Iris pigment epithelial cell (primary cell): Measurements from ENCODE around the gene CYTH1.
"Not testable (repeated sequence)": the region's sequence is repeated elsewhere in the genome, so short reads cannot be mapped to it uniquely, and the experiment has no call there.

Experiments used
- DNase-seq: peaks from one replicate; pipeline ENCODE4 v3.0.0-alpha.2; 2011; ENCODE audit warnings: low read depth

The CYTH1 gene

DNA sequence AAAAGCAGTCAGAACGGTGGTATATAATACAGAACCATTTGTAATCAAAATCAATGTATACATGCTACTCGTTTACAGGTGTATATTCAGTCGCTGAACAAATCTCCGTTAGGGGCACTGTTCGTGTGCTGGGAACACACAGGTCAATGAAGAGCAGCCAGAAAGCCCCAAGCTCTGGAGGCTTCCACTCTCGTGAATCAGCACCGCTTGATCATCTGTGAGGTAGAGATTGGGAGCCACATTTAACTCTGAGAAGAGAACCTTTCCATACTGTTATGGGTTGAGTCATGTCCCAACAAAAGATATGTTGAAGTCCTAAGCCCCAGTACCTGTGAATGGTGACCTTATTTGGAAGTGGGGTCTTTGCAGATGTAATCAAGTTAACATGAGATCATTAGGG is 5.4 kb upstream of the CYTH1 start:
- DNase-seq = no peak

DNA sequence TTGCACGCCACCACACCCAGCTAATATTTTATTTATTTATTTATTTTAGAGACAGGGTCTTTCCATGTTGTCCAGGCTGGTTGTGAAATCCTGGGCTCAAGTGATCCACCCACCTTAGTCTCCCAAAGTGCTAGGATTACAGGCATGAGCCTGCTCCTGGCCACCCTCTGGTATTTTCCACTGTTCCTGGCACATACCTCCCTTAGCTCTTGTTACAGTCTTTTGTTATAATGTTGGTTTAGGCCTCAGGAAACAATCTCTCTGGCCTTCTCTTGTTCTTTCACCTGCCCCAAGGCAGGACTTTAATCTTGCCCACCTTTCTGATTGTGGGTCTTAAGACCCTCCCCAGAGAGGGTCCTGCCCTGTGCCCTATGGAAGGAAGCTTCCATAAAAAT is 3.6 kb upstream of the CYTH1 start:
- DNase-seq = peak; percentile 26

DNA sequence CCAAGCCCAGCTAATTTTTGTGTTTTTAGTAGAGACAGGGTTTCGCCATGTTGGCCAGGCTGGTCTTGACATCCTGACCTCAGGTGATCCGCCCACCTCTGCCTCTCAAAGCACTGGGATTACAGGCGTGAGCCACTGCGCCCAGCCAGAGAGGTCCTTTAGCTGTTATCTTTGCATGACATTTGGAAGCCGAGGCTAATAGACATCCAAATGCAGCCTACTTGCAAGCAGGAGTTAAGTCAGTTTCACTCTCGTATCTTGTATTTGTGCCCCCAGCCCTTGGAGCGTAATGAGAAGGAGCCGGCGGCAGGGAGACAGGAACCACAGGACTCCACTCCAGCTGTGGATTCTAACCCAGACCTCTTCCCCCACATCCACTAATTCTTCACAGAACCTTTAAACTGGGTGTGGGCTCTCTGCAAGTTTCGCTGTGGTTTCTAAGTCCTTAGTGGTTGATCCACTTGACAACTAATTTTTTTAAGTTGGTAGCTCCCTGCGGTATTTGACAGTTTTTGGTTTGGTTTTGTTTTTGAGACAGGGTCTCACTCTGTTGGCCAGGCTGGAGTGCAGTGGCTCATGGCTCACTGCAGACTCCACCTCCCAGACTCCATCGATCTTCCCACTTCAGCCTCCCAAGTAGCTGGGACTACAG is 3.1 kb upstream of the CYTH1 start:
- no peak for DNase-seq

DNA sequence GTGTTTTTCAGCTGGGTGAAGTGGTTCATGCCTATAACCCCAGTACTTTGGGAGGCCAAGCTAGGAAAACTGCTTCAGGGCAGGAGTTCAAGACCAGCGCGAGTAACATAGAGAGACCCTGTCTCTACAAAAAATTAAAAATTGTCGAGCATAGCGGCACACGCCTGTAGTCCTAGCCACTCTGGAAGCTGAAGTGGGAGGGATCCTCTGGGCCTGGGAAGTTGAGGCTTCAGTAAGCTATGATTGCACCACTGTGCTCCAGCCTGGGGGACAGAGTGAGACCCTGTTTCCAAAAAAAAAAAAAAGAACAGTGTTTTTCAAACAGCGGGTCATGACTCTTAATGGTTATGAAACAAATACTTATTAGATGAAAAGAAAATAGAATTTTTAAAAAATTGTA is 2.3 kb upstream of the CYTH1 start:
- no peak for DNase-seq

DNA sequence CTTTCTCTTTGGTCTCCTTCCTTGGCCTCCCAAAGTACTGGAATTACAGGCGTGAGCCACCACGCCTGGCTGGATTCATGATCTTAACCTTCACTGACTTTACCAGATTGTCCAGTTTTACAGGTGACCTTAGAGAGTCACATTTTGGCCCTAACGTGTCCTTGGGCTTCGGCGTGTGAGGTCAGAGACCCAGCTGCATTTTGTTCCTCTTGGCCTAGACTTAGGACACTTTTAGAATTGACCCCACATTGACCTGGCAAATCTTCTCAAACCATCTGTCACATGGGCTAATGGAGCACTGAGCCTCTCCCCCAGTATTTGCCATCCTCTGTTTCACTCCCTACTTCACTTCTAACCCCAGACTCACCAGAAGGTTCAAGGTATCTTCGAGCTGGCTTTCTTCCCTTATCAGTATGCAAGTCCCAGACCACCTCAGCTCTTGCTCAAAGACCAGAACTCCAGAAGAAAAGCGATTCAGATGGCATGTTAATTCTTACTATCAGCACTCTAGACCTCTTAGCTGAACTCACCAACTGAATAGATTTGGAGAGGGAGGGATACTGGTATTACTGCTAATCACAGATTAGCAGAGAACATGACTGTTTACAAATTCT is 1.7 kb upstream of the CYTH1 start:
- no peak for DNase-seq

DNA sequence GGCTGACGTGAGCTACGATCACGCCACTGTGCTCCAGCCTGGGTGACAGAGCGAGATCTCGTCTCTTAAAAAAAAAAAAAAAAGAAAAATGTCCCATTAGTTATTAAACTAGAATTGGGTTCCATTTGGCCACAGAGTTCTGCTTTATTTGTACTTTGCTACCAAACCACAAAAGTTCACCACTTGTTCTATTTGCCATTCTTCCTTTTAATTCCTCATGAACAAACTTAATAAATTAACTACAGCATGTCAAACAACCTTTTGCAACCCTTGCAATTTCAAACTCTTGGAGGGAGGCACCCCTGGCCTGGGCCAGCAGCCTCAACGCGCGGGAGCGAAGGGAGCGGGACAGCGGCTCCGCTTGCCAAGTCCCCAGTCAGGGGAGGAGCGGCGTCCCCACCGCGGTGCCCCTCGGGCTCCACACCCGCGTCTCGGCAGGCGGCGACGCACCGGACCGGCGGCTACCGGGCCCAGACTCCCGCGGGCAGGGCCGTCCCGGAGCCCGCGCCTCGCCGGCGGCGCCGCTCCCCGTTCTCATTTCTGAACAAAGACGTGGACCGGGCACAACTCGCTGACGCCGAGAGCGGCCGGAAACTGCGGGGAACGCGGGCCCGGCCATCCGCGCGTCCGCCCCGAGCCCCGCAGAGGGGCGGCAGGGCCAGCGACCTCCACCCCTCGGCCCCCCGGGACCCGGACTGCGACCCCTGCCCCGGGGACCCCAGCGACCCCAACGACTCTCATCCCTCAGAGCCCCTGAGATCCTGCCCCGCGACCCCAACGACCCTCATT is 775 bp downstream of the CYTH1 start:
- no peak for DNase-seq

DNA sequence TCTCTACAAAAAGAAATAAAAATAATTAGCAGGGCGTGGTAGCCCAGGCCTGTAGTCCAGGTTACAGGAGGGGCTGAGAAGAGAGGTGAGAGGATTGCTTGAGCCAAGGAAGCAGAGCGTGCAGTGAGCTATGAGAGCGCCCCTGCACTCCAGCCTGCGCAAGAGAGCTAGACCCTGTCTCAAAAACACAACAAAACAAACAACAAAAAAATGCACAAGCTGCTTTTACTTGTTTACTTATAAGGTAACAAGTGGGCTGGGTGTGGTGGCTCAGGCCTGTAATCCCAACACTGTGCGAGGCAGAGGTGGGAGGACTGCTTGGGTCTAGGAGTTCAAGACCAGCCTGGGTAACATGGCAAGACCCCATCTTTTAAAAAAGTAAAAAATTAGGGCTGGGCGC is 1.7 kb downstream of the CYTH1 start:
- no peak for DNase-seq

DNA sequence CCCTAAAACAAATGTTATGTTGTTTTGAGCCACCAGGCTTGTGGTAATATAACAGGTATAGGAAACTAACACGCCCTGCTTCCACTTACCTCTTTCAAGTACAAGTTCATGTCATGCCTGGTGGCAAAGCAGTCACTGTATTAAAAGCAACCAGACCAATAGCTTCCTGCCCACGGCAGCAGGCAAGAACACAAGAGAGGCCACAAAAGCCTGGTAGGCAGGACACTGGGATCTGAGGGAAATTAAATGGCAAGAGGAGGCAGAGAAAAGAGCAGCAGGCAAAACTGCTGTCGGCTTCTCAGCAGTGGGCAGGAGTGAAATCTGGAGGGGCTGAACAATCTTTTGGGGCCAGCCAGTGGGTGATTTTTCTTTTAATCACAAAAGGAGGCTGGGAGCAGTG is 2.2 kb downstream of the CYTH1 start:
- no peak for DNase-seq

DNA sequence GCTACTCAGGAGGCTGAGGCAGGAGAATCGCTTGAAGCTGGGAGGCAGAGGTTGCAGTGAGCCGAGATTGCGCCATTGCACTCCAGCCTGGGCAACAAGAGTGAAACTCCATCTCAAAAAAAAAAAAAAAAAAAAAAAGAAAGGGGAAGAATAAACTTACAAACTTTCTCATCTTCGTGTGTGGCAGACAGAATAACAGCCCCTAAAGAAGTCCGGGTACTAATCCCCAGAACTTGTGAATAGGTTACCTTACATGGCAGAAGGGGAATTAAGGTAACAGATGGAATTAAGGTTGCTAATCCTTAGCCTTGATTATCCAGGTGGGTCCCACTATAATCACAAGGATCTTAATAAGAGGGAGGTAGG is 2.8 kb downstream of the CYTH1 start:
- DNase-seq = not testable (repeated sequence)

DNA sequence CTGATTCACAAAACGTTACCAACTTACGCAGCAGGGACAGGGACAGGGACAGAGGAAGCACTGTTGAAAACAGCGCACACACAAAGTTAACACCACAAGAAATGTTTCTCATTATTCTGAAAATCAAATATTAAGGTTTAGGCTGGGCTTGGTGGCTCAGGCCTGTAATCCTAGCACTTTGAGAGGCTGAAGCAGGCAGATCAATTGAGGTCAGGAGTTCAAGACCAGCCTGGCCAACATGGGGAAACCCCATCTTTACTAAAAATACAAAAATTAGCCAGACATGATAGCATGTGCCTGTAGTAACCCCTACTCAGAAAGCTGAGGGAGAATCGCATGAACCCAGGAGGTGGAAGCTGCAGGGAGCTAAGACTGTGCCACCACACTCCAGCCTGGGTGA is 4.2 kb downstream of the CYTH1 start:
- no peak for DNase-seq

DNA sequence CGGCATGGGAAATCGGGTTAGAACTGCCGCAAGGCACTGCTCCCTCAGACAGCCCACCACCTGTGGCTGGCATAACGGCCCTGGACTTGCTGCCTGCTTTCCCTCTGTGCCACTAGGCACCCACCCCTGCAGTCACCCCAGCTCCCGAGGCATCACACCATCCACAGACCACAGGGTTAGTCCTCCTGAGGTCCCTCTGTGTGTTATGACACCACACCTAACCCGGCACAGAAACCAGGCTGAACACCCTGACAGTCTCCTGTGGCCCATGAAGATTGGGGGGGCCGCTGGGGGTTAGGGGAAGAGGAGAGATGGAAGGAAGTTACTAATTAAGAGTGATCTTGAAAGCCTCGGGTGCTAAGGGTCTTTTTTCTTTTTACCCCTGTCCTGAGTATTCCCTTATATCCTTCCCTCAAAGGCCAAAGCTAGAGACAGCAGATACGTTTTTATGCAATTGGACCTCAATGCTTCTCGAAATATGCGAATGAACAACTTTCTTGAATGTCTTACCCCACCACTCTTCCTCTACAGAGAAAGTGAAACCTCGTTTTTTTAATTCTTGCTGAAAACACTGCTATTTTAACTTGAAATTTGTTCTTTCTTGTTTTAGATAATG is 7.0 kb downstream of the CYTH1 start:
- DNase-seq = no peak

DNA sequence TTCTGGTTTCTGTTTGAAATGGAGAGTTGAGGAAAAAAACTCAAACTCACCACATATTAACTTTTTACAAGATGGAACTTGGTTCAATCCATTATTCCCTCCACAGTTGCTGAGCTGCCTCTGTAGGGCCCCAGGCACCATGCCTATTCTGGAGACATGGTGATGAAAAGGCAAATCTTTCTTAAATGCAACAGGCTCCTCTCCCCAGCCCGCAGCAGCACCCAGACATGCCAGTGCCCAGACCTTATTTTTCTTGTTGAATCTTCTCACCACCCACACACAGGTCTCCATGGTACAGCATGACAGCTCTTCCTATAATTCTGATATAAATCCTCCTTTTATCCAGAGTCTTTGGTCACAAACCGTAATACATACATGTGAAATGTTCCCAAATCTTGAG is 7.6 kb downstream of the CYTH1 start:
- DNase-seq = no peak

DNA sequence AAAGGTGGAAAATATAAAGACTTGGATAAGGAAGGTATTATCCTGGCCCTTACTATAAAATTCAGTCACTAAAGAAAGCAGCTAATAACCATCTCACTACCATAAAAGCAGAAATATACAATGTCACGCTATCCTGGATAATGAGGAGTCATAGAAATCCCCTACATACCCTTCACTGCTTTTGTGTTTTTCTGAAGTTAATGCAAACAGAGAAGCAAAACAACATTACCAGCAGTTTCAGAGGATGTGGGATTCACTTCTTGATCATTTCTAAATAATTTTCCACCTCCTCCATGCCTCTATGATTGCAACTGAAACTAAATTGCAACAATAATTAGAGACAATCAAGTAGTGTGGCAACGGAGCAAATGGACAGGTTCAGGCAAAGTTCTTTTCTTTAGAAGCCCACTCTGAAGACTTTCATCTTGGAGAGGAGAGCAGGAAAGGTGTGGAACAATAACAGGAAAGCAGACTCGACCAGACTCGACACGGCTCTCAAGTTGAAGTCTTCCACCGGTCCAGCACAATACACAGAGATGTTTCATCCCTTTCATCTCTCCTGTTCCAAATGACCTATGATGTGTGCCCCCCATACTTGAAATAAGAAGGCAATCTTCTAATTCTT is 10.2 kb downstream of the CYTH1 start:
- DNase-seq = no peak

DNA sequence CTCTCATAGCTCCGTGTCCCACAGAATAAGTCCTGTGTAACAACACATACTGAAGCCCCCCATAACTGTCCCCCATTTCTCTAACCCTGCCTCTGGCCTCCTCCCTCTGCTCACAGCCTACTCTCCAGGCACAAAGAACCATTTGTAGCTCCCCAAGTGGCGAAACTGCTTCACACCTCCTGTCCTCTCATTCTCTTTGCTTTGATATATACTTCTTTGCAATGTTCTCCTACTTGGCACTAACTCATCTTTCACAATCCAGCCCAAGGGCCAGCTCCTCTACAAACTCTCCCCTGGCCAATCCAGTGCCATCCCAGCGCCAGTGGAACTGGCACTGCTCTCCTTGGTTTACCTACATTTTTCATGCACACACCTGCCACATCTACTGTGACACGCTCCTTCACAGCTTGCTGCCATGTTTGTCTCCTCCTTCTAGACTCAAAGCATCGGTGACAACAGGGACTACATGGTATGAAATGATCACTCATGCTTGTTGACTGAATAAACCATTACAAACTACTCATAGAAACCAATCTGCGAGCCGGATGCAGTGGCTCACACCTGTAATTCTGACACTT is 12.8 kb downstream of the CYTH1 start:
- no peak for DNase-seq

DNA sequence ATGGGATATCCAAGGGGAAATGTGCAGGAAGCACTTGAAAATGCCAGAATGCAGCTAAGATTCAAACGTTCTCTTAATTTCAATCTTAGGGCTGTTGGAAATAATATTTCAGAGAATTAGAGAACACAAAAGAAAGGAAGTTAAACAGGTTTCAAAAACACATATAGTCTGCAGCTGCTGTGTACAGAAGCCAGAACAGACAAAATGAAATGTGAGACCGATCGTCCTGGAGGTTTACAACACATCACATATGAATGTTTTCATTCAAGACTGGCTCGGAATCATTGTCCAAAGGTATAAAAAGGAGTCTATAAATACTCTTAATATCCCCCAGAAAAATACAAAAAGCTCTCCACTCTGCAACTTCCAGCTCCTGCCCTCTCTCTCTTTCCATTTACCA is 14.3 kb downstream of the CYTH1 start:
- DNase-seq = peak; percentile 68

DNA sequence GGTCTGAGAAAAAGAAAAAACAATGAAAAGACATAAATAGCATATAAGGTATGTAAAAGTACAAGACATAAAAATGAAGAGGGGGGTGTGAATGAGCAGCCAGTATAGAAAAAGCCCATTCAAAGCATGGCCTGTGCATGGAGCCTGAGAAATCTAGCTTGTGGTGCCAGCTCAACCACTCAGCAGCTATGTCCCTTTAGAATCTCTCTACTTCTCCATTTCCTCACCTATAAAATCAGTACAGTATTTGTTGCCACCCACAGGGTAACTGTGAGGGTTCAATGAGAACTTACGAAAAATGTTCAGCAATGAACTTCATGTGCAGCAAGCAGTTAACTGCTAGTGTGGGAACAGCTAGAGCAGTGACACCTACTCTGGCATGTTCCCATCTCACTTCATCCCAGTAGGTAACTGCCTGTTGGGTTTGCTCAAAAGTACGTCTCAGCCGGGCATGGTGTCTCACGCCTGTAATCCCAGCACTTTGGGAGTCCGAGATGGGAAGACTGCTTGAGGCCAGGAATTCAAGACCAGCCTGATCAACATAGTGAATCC is 15.3 kb downstream of the CYTH1 start:
- no peak for DNase-seq

DNA sequence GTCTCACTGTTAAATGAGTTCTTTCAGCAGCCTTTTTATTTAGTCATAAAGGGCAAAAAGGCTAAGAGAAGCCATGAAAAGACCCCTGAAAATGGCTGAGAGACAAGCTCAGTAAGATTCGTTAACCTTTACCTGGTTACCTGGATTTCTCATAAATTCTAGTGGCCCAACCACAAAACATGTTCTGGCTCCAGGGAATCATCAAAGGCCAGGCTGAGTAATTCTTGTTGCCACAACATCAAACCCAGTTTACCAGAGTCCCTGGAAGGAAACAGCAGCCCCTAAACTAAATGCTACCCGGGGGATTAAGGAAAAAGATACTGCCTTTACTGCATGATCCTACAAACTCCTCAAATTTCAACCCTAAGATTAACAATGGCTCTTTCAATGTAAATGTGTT is 15.8 kb downstream of the CYTH1 start:
- DNase-seq = no peak

DNA sequence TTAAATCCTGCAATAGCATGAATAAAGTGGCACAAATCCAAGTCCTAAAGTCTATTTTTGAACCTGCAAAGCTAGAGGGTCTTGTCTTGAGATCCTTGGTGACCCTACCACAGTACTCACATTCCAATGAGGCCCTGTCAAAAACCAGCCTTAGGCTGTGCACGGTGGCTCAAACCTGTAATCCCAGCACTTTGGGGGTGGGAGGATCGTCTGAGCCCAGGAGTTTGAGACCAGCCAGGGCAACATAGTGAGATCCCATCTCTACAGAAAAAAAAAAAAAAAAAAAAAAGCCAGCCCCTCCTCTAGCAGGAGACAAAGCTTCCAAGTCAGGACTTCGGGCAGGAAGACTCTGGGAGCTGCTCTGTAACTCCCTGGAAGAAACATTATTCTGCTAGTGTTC is 16.3 kb downstream of the CYTH1 start:
- DNase-seq = no peak

DNA sequence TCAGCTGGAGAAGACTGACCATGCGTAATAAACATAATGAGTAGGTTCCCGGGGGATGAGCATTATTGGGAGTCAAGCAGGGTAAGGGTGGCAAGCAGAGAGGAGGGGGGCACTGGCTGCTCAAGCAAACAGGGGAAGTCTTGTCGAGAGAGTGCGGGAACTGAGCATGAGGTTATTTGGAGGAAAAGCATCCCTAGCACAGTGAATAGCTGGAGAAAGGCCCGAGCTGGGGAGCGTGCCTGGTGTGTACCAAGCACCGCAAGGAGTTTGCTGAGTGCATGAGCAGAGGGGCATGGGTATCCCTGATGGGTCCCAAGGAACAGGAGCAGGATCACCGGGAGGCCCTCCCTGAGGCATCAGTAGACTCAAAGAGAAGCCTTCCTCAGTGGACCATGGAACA is 17.2 kb downstream of the CYTH1 start:
- no peak for DNase-seq

DNA sequence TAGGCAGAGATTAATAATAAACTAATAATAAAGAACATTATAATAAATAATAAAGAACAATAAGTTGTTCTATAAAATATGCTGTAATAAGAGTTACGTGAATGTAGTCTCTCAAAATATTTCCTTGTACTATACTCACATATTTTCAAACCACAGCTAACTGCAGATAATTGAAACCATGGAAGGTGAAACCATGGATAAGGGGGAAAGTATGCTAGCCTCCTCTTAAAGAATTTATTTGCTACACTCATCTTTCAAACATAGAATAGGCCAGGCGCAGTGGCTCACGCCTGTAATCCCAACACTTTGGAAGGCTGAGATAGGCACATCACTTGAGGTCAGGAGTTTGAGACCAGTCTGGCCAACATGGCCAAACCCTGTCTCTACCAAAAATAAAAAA is 18.5 kb downstream of the CYTH1 start:
- DNase-seq = peak; percentile 61

DNA sequence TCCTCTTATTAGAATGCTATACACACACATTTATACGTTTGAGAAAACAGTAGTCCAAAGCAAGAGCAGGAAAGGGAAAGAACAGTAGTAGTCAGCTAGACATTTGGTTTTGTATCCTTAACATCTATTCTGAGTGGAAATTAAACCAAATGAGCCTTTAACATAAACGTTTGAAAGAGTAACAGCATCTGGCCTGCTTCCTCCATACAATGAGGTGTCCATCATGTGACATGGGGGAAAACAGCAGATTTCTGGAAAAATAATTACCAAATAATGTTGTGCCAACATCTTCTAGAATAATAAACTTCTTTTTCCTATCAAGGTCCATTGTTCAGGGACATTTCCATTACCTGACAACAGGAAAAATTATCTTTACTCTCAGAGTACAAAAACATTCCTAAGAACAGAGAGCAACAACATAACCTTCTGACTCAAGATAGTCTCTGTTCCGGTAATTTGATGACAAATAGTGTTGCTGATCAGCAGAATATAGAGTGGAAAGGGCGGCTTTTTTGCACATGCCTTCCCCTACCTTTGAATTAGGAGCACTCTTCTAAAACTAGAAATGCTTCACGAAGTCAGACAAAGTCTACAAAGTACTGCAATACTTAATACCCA is 20.2 kb downstream of the CYTH1 start:
- DNase-seq = no peak

DNA sequence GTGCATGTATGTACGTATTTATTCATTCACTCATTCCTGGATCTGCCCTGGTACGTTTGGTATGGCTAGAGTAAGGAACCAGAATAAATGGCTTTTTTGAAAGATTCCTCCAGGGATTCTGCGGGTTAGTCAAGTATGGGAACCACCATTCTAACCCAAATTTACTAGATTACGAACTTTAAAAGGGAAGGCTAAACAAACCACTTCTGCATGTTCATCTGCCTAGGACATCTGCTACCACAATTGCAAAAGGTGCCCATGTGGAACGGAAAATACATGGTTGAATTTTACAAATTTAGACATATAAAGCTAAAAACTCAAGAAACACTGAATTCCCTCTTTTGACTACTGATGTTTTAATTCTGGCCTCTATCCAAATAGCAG is 22.1 kb downstream of the CYTH1 start:
- no peak for DNase-seq
